GM23248 (cell line): Measurements from ENCODE around the gene GABRB3. TPM values are rescaled to one million over a fixed set of nuclear protein-coding genes. Genes with fewer than 3 reads are reported as not detected.

Experiments
- DNase-seq: peaks from one replicate; pipeline ENCODE4 v3.0.0-alpha.2; 2015
- H2AFZ ChIP-seq: fragments of 200-600 bp; sonication (generic); 2 replicates; pipeline ENCODE4 v1.6.1; 2016; ENCODE audit warnings: antibody characterized with exemption
- H3F3A ChIP-seq: fragments of 200-600 bp; sonication (generic); 2 replicates; pipeline ENCODE4 v1.6.1; 2016; ENCODE audit warnings: mild to moderate bottlenecking, antibody characterized with exemption, mixed run types; ENCODE audit not compliant: insufficient read depth
- H3K27ac ChIP-seq: fragments of 200-600 bp; sonication (generic); 2 replicates; pipeline ENCODE4 v1.5.1; 2016; ENCODE audit warnings: mild to moderate bottlenecking
- H3K27me3 ChIP-seq: fragments of 200-600 bp; sonication (generic); replicated peaks from 2 replicates; pipeline ENCODE4 v1.6.1; 2016; ENCODE audit warnings: mild to moderate bottlenecking; ENCODE audit not compliant: insufficient read depth
- H3K36me3 ChIP-seq: fragments of 200-600 bp; sonication (generic); 2 replicates; pipeline ENCODE4 v1.6.1; 2016; ENCODE audit warnings: low read depth, mild to moderate bottlenecking
- H3K4me1 ChIP-seq: fragments of 200-600 bp; sonication (generic); 2 replicates; pipeline ENCODE4 v1.6.1; 2016; ENCODE audit warnings: mild to moderate bottlenecking; ENCODE audit not compliant: insufficient read depth
- H3K4me2 ChIP-seq: fragments of 200-600 bp; sonication (generic); one replicate; pipeline ENCODE4 v1.6.1; 2016; ENCODE audit warnings: mild to moderate bottlenecking; ENCODE audit not compliant: unreplicated experiment
- H3K4me3 ChIP-seq: fragments of 200-600 bp; sonication (generic); 2 replicates; pipeline ENCODE4 v1.5.1; 2016; ENCODE audit warnings: mild to moderate bottlenecking
- H3K79me2 ChIP-seq: fragments of 200-600 bp; sonication (generic); 2 replicates; pipeline ENCODE4 v1.6.1; 2016; ENCODE audit warnings: mild to moderate bottlenecking; ENCODE audit not compliant: insufficient read depth
- H3K9ac ChIP-seq: fragments of 200-600 bp; sonication (generic); 2 replicates; pipeline ENCODE4 v1.6.1; 2016; ENCODE audit warnings: mild to moderate bottlenecking
- H3K9me2 ChIP-seq: fragments of 200-600 bp; sonication (generic); 2 replicates; pipeline ENCODE4 v1.6.1; 2016; ENCODE audit warnings: mixed run types, mild to moderate bottlenecking, moderate library complexity; ENCODE audit not compliant: insufficient read depth
- H3K9me3 ChIP-seq: fragments of 200-600 bp; sonication (generic); one replicate; pipeline ENCODE4 v1.6.1; 2017; ENCODE audit warnings: low read depth
- H4K20me1 ChIP-seq: fragments of 200-600 bp; sonication (generic); 2 replicates; pipeline ENCODE4 v1.6.0; 2016; ENCODE audit not compliant: insufficient read depth
- EZH2 ChIP-seq: fragments of 200-600 bp; sonication (generic); IDR thresholded peaks from 2 replicates; pipeline ENCODE4 v1.6.1; 2018; ENCODE audit warnings: antibody characterized with exemption, mild to moderate bottlenecking; ENCODE audit not compliant: insufficient read depth, poor library complexity, severe bottlenecking
- EZH2phosphoT487 ChIP-seq: fragments of 200-600 bp; sonication (generic); IDR thresholded peaks from 2 replicates; pipeline ENCODE4 v1.6.1; 2018; ENCODE audit warnings: antibody characterized with exemption, moderate library complexity, mild to moderate bottlenecking, low read depth; ENCODE audit not compliant: insufficient read depth
- WGBS, 2 experiments: methylation state at CpG; one replicate each; pipeline ENCODE4 v1.1.6; 2015 to 2017; ENCODE audit warnings: low lambda C conversion rate in 2 of 2, low coverage in 1 of 2; ENCODE audit errors: missing lambda C conversion rate in 2 of 2; 5-methylcytosine and 5-hydroxymethylcytosine counted together
- in situ Hi-C: fragments of 300-500 bp; cut with MboI; formaldehyde crosslinking; loops from 2 replicates; pipeline ENCODE4 v1.15.0; 2020
- polyA plus RNA-seq: library from polyadenylated mRNA; unstranded; fragments of >200 nt; fragmentation: Nextera tagmentation; extraction: Ambion mirVana; gene quantifications from 2 replicates; pipeline ENCODE4 v1.2.1, GENCODE V29; 2016
- total RNA-seq: library from RNA; depleted of rRNA; stranded (reverse); fragments of >200 nt; shearing (Covaris generic); gene quantifications from 2 replicates; pipeline ENCODE4 v1.2.3, GENCODE V29; 2014

GABRB3 gene
- total and polyA plus RNA-seq, 2 experiments from 2014 or later: 0.15 TPM; not detected in 1

GRCh38 chr15:26766262-26766661, 6.6 kb downstream of the GABRB3 start:
- Histone ChIP-seq H3K9ac (no peak overlapping the region), H3K27me3 (peaks cover 9% of the 10 kb centered on the region), H3K36me3 (no peaks in the 10 kb centered on the region), H4K20me1 (no peaks in the 10 kb centered on the region), H3F3A (no peaks in the 10 kb centered on the region), H3K4me1 (no peaks in the 10 kb centered on the region), H3K9me3 (no peaks in the 10 kb centered on the region), H3K4me2 (no peak overlapping the region), H3K9me2 (no peaks in the 10 kb centered on the region), H3K27ac (no peak overlapping the region), H3K79me2 (no peaks in the 10 kb centered on the region), H3K4me3 (no peak overlapping the region), H2AFZ (no peak overlapping the region)
- no peak for DNase-seq
- in situ Hi-C loops: no loop called here
- TF ChIP-seq EZH2 (no peak), EZH2phosphoT487 (no peak)
- WGBS, 2 experiments: 0% methylated on average over 1 of the region's 1 CpG

GRCh38 chr15:26759986-26760385, 12.9 kb downstream of the GABRB3 start:
- in situ Hi-C loops: no loop called here
- Histone ChIP-seq H3K27ac (no peak overlapping the region), H3K9me2 (no peaks in the 10 kb centered on the region), H3F3A (no peaks in the 10 kb centered on the region), H3K4me3 (no peak overlapping the region), H3K36me3 (no peaks in the 10 kb centered on the region), H3K79me2 (no peaks in the 10 kb centered on the region), H3K9me3 (no peaks in the 10 kb centered on the region), H3K27me3 (no peaks in the 10 kb centered on the region), H3K9ac (no peak overlapping the region), H2AFZ (no peak overlapping the region), H3K4me2 (no peak overlapping the region), H4K20me1 (no peaks in the 10 kb centered on the region), H3K4me1 (no peaks in the 10 kb centered on the region)
- WGBS, 2 experiments: 17 to 25% methylated on average over 5 of the region's 5 CpGs
- no peak for DNase-seq
- TF ChIP-seq EZH2phosphoT487: no peak
- no peak for TF ChIP-seq EZH2

GRCh38 chr15:26758079-26758478, 14.8 kb downstream of the GABRB3 start:
- Histone ChIP-seq H3K4me2 (no peak overlapping the region), H3K9me2 (no peaks in the 10 kb centered on the region), H3K4me3 (no peak overlapping the region), H3K9me3 (no peaks in the 10 kb centered on the region), H3K27ac (no peak overlapping the region), H3K79me2 (no peaks in the 10 kb centered on the region), H3F3A (no peaks in the 10 kb centered on the region), H2AFZ (no peak overlapping the region), H3K9ac (no peak overlapping the region), H4K20me1 (no peaks in the 10 kb centered on the region), H3K4me1 (no peaks in the 10 kb centered on the region), H3K36me3 (no peaks in the 10 kb centered on the region), H3K27me3 (no peaks in the 10 kb centered on the region)
- 20% methylated on average over 4 of the region's 4 CpGs for WGBS, 2 experiments
- in situ Hi-C loops: no loop called here
- TF ChIP-seq EZH2 (no peak), EZH2phosphoT487 (no peak)
- DNase-seq: no peak

- H3K9me3 ChIP-seq: no peaks in the 10 kb centered on the region
- H4K20me1 ChIP-seq: no peaks in the 10 kb centered on the region
- H3K4me2 ChIP-seq: no peak overlapping the region
- no peak overlapping the region for H3K4me3 ChIP-seq
- in situ Hi-C loops: no loop called here
- 39 to 43% methylated on average over 8 of the region's 8 CpGs for WGBS, 2 experiments
- no peak for DNase-seq
- no peaks in the 10 kb centered on the region for H3K27me3 ChIP-seq
- H3K9me2 ChIP-seq: no peaks in the 10 kb centered on the region
- no peak overlapping the region for H3K9ac ChIP-seq
- no peaks in the 10 kb centered on the region for H3K36me3 ChIP-seq
- no peaks in the 10 kb centered on the region for H3K79me2 ChIP-seq
- no peak for TF ChIP-seq EZH2
- TF ChIP-seq EZH2phosphoT487: no peak
- H2AFZ ChIP-seq: no peak overlapping the region
- no peak overlapping the region for H3K27ac ChIP-seq
- no peaks in the 10 kb centered on the region for H3K4me1 ChIP-seq
- H3F3A ChIP-seq: no peaks in the 10 kb centered on the region
These were observed 15.7 kb downstream of the GABRB3 start for GRCh38 chr15:26757141-26757540.

- Histone ChIP-seq H2AFZ (no peak overlapping the region), H3K36me3 (no peaks in the 10 kb centered on the region), H3K4me2 (no peak overlapping the region), H4K20me1 (no peaks in the 10 kb centered on the region), H3F3A (no peaks in the 10 kb centered on the region), H3K9me2 (no peaks in the 10 kb centered on the region), H3K9me3 (no peaks in the 10 kb centered on the region), H3K79me2 (no peaks in the 10 kb centered on the region), H3K9ac (no peak overlapping the region), H3K27ac (no peak overlapping the region), H3K4me1 (no peaks in the 10 kb centered on the region), H3K4me3 (no peak overlapping the region), H3K27me3 (no peaks in the 10 kb centered on the region)
- DNase-seq: no peak
- in situ Hi-C loops: no loop called here
- WGBS, 2 experiments: 16 to 21% methylated on average over 7 of the region's 7 CpGs
- TF ChIP-seq EZH2 (no peak), EZH2phosphoT487 (no peak)
These were observed 28.0 kb downstream of the GABRB3 start for GRCh38 chr15:26744894-26745293.
